ENCODE data around the gene GIPC2. TPM values are rescaled to one million over a fixed set of nuclear protein-coding genes. Genes with fewer than 3 reads are reported as not detected.

Gene GIPC2
- polyA plus RNA-seq, 3 donors: not detected

- 100% methylated on average over 1 of the region's 3 CpGs for WGBS (ENCODE audit: insufficient coverage)
- no peaks in the 10 kb centered on the region for H3K27me3 Mint-ChIP-seq (ENCODE audit: low read depth in 3 of 3)
- Histone ChIP-seq H3K4me3 (replicated peaks in 1 of 3; ENCODE audit: low read depth in 2 of 3, low read length in 3 of 3) (no peak overlapping the region), H3K4me2 (replicated peaks; ENCODE audit: extremely low read depth, low read length, poor library complexity, severe bottlenecking) (no peak overlapping the region), H3K9ac (ENCODE audit: insufficient read depth, low read length, poor library complexity, severe bottlenecking) (no peak overlapping the region), H3K27me3 (ENCODE audit: control insufficient read depth in 2 of 2, insufficient read depth in 2 of 2, low read length in 2 of 2) (no peaks in the 10 kb centered on the region), H3K36me3 (replicated peaks in 1 of 2; ENCODE audit: control insufficient read depth in 1 of 2, insufficient read depth in 2 of 2, low read length in 2 of 2) (no peaks in the 10 kb centered on the region), H2AFZ (ENCODE audit: insufficient read depth, low read depth, low read length, poor library complexity, severe bottlenecking) (no peak overlapping the region), H3K4me1 (ENCODE audit: control insufficient read depth in 1 of 2, insufficient read depth in 2 of 2, low read length in 2 of 2) (no peaks in the 10 kb centered on the region), H3K79me2 (ENCODE audit: insufficient read depth, low read length) (no peaks in the 10 kb centered on the region), H3K27ac (ENCODE audit: low read depth in 1 of 2, low read length in 2 of 2) (no peak overlapping the region), H3K9me3 (replicated peaks in 1 of 2; ENCODE audit: control insufficient read depth in 1 of 2, insufficient read depth in 1 of 2, low read length in 2 of 2) (no peaks in the 10 kb centered on the region), H4K20me1 (ENCODE audit: insufficient read depth, low read length) (no peaks in the 10 kb centered on the region)
- H3K36me3 Mint-ChIP-seq: no peaks in the 10 kb centered on the region
- DNase-seq: no peak
- H3K9me3 Mint-ChIP-seq: no peaks in the 10 kb centered on the region
- no peak overlapping the region for H3K4me3 Mint-ChIP-seq
- TF ChIP-seq CTCF (IDR thresholded peaks at IDR 0.05): no peak
- intact Hi-C loops (cut with micrococcal nuclease): no loop called here
- no peak overlapping the region for H3K27ac Mint-ChIP-seq
- peaks cover 8% of the 10 kb centered on the region for H3K4me1 Mint-ChIP-seq
Observed at GRCh38 chr1:78141531-78142231, 95.9 kb downstream of the GIPC2 start.

- Histone ChIP-seq H3K9me3 (replicated peaks in 1 of 2; ENCODE audit: control insufficient read depth in 1 of 2, insufficient read depth in 1 of 2, low read length in 2 of 2) (no peaks in the 10 kb centered on the region), H3K9ac (ENCODE audit: insufficient read depth, low read length, poor library complexity, severe bottlenecking) (peak overlapping the region; percentile 16), H4K20me1 (ENCODE audit: insufficient read depth, low read length) (no peaks in the 10 kb centered on the region), H3K4me3 (replicated peaks in 1 of 3; ENCODE audit: low read depth in 2 of 3, low read length in 3 of 3) (peak overlapping the region in 1 of 3 experiments; percentile 31), H3K36me3 (replicated peaks in 1 of 2; ENCODE audit: control insufficient read depth in 1 of 2, insufficient read depth in 2 of 2, low read length in 2 of 2) (no peaks in the 10 kb centered on the region), H2AFZ (ENCODE audit: insufficient read depth, low read depth, low read length, poor library complexity, severe bottlenecking) (peak overlapping the region; percentile 56), H3K27ac (ENCODE audit: low read depth in 1 of 2, low read length in 2 of 2) (no peak overlapping the region), H3K4me1 (ENCODE audit: control insufficient read depth in 1 of 2, insufficient read depth in 2 of 2, low read length in 2 of 2) (no peaks in the 10 kb centered on the region), H3K79me2 (ENCODE audit: insufficient read depth, low read length) (no peaks in the 10 kb centered on the region), H3K4me2 (replicated peaks; ENCODE audit: extremely low read depth, low read length, poor library complexity, severe bottlenecking) (peak overlapping the region; percentile 24), H3K27me3 (ENCODE audit: control insufficient read depth in 2 of 2, insufficient read depth in 2 of 2, low read length in 2 of 2) (no peaks in the 10 kb centered on the region)
- intact Hi-C loops (cut with micrococcal nuclease): no loop called here
- H3K4me3 Mint-ChIP-seq: peak overlapping the region; percentile 67
- H3K27ac Mint-ChIP-seq: no peak overlapping the region
- H3K36me3 Mint-ChIP-seq: no peaks in the 10 kb centered on the region
- H3K4me1 Mint-ChIP-seq: peaks cover 8% of the 10 kb centered on the region
- H3K9me3 Mint-ChIP-seq: no peaks in the 10 kb centered on the region
- TF ChIP-seq CTCF (IDR thresholded peaks at IDR 0.05): no peak
- no peak for DNase-seq
- 100% methylated on average over 3 of the region's 4 CpGs for WGBS (ENCODE audit: insufficient coverage)
- H3K27me3 Mint-ChIP-seq (ENCODE audit: low read depth in 3 of 3): peaks cover 0 to 1% (median 0%) of the 10 kb centered on the region in 3 donors
Observed at GRCh38 chr1:78142736-78143135, 97.0 kb downstream of the GIPC2 start.
